PFSK-1 (cell line): ENCODE measurements around the gene CHRNA3.

Experiments
- FOXP2 ChIP-seq: optimal IDR thresholded peaks from 2 replicates; pipeline ENCODE3; 2011; ENCODE audit warnings: borderline replicate concordance, control low read depth, inconsistent platforms; ENCODE audit not compliant: insufficient read depth; ENCODE audit errors: extremely low read length, extremely low read depth
- POLR2AphosphoS5 ChIP-seq: IDR thresholded peaks from 2 replicates; pipeline ENCODE4 v1.6.1; 2012; ENCODE audit warnings: low read depth, mild to moderate bottlenecking, control low read depth, low read length, moderate library complexity
- SIN3A ChIP-seq: IDR thresholded peaks from 2 replicates; pipeline ENCODE4 v1.6.1; 2012; ENCODE audit warnings: mild to moderate bottlenecking, low read length, moderate library complexity, borderline replicate concordance; ENCODE audit not compliant: insufficient read depth
- TAF1 ChIP-seq: IDR thresholded peaks from 2 replicates; pipeline ENCODE4 v1.6.1; 2012; ENCODE audit warnings: low read length, control low read depth, borderline replicate concordance; ENCODE audit not compliant: insufficient read depth
- TF ChIP-seq, protein P1 (sequence below), 2 experiments: IDR thresholded peaks; 2 replicates each; pipeline versions ENCODE4 v1.6.1 to v1.8.0; 2011 to 2012; ENCODE audit warnings: low read depth in 2 of 2, low read length in 2 of 2, control low read depth in 1 of 2, inconsistent platforms in 1 of 2, mild to moderate bottlenecking in 1 of 2, moderate library complexity in 1 of 2; ENCODE audit not compliant: insufficient read depth in 1 of 2

DNA sequence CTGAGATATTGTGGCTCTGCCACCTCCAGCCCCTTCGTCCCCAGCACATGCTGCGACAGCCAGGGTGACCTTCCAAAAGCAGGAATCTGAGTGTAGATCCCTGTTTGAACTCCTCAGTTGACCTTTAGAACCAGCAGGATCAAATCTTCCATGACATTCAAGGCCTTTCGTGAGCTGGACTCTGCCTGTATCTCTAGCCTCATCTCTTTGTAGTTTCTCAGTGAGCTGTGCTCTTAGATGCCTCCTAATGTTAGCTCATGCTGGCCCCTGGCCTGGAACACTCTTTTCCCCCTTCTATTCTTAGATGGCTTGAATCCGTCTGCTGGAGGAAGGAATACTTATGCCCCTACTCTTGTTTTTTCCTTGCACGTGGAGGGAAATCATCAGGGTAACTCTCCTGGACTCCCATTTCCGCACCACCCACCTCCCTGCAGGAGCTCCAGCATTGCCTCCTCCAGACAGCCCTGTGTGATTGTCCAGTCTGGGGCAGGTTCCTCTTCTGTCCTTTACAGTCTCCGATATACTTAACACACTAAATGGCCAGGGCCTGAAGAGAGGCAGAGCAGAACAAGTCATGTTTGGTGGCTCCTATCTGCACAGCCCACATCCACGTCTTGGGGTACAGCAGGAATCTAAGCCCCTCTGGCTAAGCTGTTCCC is 46.9 kb upstream of the CHRNA3 start:
- TF ChIP-seq POLR2AphosphoS5: no peak
- TF ChIP-seq, protein P1, sequence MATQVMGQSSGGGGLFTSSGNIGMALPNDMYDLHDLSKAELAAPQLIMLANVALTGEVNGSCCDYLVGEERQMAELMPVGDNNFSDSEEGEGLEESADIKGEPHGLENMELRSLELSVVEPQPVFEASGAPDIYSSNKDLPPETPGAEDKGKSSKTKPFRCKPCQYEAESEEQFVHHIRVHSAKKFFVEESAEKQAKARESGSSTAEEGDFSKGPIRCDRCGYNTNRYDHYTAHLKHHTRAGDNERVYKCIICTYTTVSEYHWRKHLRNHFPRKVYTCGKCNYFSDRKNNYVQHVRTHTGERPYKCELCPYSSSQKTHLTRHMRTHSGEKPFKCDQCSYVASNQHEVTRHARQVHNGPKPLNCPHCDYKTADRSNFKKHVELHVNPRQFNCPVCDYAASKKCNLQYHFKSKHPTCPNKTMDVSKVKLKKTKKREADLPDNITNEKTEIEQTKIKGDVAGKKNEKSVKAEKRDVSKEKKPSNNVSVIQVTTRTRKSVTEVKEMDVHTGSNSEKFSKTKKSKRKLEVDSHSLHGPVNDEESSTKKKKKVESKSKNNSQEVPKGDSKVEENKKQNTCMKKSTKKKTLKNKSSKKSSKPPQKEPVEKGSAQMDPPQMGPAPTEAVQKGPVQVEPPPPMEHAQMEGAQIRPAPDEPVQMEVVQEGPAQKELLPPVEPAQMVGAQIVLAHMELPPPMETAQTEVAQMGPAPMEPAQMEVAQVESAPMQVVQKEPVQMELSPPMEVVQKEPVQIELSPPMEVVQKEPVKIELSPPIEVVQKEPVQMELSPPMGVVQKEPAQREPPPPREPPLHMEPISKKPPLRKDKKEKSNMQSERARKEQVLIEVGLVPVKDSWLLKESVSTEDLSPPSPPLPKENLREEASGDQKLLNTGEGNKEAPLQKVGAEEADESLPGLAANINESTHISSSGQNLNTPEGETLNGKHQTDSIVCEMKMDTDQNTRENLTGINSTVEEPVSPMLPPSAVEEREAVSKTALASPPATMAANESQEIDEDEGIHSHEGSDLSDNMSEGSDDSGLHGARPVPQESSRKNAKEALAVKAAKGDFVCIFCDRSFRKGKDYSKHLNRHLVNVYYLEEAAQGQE (IDR thresholded peaks at IDR 0.05; ENCODE audit: insufficient read depth in 1 of 2, low read depth in 2 of 2, low read length in 2 of 2): no peak
- no peak for TF ChIP-seq TAF1
- TF ChIP-seq FOXP2: no peak
- TF ChIP-seq SIN3A: no peak
